ENCODE data around the gene NT5C2.

NT5C2 gene

DNA sequence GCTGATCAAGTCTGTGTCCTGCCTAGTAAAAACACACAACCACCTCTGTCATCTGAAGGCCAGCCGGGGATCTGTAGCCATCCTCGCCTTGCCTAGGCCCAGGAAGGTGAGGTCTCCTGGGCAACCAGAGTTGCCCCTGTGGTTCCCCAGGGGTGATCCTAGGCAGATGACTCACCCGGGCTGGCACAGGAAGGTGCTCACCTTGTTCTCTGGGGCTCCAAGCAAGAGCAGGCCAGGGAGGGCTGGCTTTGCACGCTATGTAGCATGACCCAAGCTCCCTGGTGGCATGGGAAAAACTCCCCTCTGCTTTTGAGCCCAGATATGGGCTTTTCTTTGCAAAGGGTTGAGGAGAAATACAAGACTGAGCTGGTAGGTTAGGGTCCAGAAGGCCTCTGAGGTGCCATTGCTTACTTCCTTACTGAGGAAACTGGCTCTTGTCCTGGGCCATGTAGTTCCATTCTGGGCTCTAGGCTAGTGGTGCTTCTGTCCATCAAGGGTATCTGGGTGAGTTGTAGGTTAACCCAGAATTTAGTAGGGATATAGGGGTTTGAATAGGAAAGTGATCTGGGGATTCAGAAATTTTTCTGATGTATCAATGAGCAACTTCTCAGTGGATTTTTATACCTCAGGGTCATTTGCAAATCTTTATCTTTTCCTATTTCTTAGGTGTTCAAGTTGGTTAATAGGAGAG, 112.0 kb downstream of the NT5C2 start:
- no peak for TF ChIP-seq CTCF (IDR thresholded peaks at IDR 0.05; ENCODE audit: borderline replicate concordance, insufficient read depth, low read depth, low read length)
- no peak overlapping the region for H3K4me3 ChIP-seq (ENCODE audit: low read depth, low read length)

DNA sequence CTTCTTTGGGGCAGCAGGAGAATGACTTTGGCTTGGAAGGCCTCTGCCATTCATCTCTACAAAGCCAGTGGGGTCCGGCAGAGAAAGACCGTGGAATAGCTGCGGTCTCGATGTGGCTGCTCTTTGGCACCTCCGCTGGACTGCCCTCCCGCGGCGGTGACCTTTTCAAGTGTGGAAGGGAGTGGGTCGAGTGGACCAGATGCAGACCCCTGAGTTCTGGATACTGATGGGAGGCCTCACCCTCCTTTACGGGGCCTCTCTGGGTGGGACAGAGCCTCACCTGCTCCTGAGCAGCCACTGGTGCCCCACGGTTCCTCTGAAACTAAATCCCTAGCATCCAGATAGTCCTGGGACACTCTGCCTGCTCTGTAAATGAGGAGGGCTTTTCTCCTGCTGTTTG, 113.1 kb downstream of the NT5C2 start:
- no peak for TF ChIP-seq CTCF (IDR thresholded peaks at IDR 0.05; ENCODE audit: borderline replicate concordance, insufficient read depth, low read depth, low read length)
- H3K4me3 ChIP-seq (ENCODE audit: low read depth, low read length) = no peak overlapping the region

GRCh38 chr10:103079100-103079499, 114.0 kb downstream of the NT5C2 start:
- H3K4me3 ChIP-seq (ENCODE audit: low read depth, low read length) = no peak overlapping the region
- no peak for TF ChIP-seq CTCF (IDR thresholded peaks at IDR 0.05; ENCODE audit: borderline replicate concordance, insufficient read depth, low read depth, low read length)

DNA sequence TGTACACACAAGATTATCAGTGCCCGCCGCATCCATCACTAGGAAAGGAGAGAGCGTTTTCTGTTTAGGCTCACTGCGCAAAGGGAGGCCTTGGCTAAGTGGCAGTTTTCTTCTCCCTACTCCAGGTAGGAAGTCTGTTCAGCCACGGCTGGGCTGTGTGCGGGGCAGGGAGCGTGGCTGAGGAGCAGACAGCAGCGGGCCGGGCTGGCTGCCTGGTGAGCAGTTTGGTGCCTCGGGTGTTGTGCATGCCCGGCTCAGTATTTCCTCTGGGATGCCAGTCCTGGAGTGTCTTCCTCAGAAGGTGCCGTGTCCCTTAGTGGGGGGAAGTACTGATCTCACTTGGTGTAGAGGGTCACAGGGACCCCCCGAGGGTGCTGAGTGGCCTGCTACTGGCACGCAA, 114.4 kb downstream of the NT5C2 start:
- no peak for TF ChIP-seq CTCF (IDR thresholded peaks at IDR 0.05; ENCODE audit: borderline replicate concordance, insufficient read depth, low read depth, low read length)
- H3K4me3 ChIP-seq (ENCODE audit: low read depth, low read length) = no peak overlapping the region

GRCh38 chr10:103078309-103078615, 114.8 kb downstream of the NT5C2 start:
- no peak for TF ChIP-seq CTCF (IDR thresholded peaks at IDR 0.05; ENCODE audit: borderline replicate concordance, insufficient read depth, low read depth, low read length)
- no peak overlapping the region for H3K4me3 ChIP-seq (ENCODE audit: low read depth, low read length)

GRCh38 chr10:103077491-103078308, 115.4 kb downstream of the NT5C2 start:
- TF ChIP-seq CTCF (IDR thresholded peaks at IDR 0.05; ENCODE audit: borderline replicate concordance, insufficient read depth, low read depth, low read length) = no peak
- no peak overlapping the region for H3K4me3 ChIP-seq (ENCODE audit: low read depth, low read length)

GRCh38 chr10:103077020-103077419, 116.1 kb downstream of the NT5C2 start:
- no peak overlapping the region for H3K4me3 ChIP-seq (ENCODE audit: low read depth, low read length)
- no peak for TF ChIP-seq CTCF (IDR thresholded peaks at IDR 0.05; ENCODE audit: borderline replicate concordance, insufficient read depth, low read depth, low read length)
